ENCODE results near the gene MGRN1. TPM values are rescaled to one million over a fixed set of nuclear protein-coding genes. Genes with fewer than 3 reads are reported as not detected.

Gene MGRN1
- total and polyA plus RNA-seq, 2 donors (not counting 3 experiments of a cell fraction or from before 2014, with no cell fraction given), result 15.6 to 73.0 TPM

DNA sequence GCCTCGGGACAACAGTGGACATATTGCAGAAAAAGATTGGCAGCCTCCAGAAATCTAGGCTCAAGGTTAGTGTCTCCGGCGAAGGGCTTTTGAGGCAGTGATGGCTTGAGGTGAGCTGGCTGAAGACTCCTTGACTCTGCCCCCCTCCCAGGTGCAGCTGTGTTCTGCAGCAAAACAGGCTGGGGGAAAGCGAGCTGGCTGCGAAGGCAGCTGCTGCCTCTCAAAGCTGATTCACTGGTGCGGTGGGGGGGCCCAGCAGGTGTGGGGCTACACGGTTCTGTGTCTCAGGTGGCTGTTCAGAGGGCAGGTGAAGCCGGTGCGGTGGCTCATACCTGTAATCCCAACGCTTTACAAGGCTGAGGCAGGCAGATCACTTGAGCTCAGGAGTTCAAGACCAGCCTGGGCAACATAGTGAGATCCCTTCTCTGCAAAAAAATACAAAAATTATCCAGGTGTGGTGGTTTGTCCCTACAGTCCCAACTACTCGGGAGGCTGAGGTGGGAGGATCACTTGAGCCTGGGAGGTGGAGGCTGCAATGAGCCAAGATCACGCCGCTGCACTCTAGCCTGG is 45.6 kb upstream of the MGRN1 start:
- ChIA-PET POLR2A (no interaction called here), CTCF (interaction anchor here (1.2 to 1.4 kb wide), 2 partner anchors 8 to 30 kb away, joined by 3 to 5 read pairs; no protein-coding TSS in a partner anchor)
- Histone ChIP-seq H3K27ac (ENCODE audit: insufficient read depth, low read depth, low read length) (no peak overlapping the region), H3K9me1 (replicated peaks; ENCODE audit: control insufficient read depth, extremely low read depth, insufficient read depth, low read length) (no peaks in the 10 kb centered on the region), H3K4me2 (ENCODE audit: insufficient read depth, low read length) (no peak overlapping the region), H3K79me2 (ENCODE audit: control insufficient read depth, insufficient read depth, low read length) (no peaks in the 10 kb centered on the region), H2AFZ (ENCODE audit: low read depth, low read length) (no peak overlapping the region), H3K9ac (replicated peaks; ENCODE audit: extremely low read depth, insufficient read depth, low read length) (no peak overlapping the region), H4K20me1 (replicated peaks; ENCODE audit: control insufficient read depth, extremely low read depth, insufficient read depth, low read length) (no peaks in the 10 kb centered on the region), H3K27me3 (ENCODE audit: control insufficient read depth in 2 of 2, insufficient read depth in 2 of 2, low read length in 2 of 2) (no peaks in the 10 kb centered on the region), H3K4me3 (replicated peaks in 1 of 3; ENCODE audit: insufficient read depth in 1 of 3, low read depth in 1 of 3, low read length in 3 of 3) (no peak overlapping the region), H3K9me3 (replicated peaks; ENCODE audit: control insufficient read depth, insufficient read depth, low read length) (no peaks in the 10 kb centered on the region), H3K36me3 (ENCODE audit: control insufficient read depth in 2 of 2, extremely low read depth in 1 of 2, insufficient read depth in 2 of 2, low read length in 2 of 2) (no peaks in the 10 kb centered on the region), H3K4me1 (ENCODE audit: control insufficient read depth, extremely low read depth, insufficient read depth, low read length) (no peaks in the 10 kb centered on the region)
- FAIRE-seq (no peak), DNase-seq (ENCODE audit: low read depth, low spot score) (no peak)
- intact Hi-C loops (cut with micrococcal nuclease), result no loop called here
- no TSS peak for BruUV-seq (replicated peaks)
- dilution Hi-C loops (cut with MboI; ENCODE audit: extremely low pct_ligation_motif_present, low sequenced_read_pairs), result no loop called here
- TF ChIP-seq MYC (IDR thresholded peaks at IDR 0.05; ENCODE audit: low read depth, low read length), result no peak
- TF ChIP-seq, protein P1, sequence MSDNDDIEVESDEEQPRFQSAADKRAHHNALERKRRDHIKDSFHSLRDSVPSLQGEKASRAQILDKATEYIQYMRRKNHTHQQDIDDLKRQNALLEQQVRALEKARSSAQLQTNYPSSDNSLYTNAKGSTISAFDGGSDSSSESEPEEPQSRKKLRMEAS (IDR thresholded peaks at IDR 0.05; ENCODE audit: insufficient read depth, insufficient read length), result no peak
- TF ChIP-seq POLR2A (IDR thresholded peaks at IDR 0.05; ENCODE audit: low read depth, low read length), result no peak
- no peak for TF ChIP-seq JUN (IDR thresholded peaks at IDR 0.05; ENCODE audit: borderline replicate concordance, insufficient read depth, insufficient read length, low read depth)
- no peak for TF ChIP-seq EZH2 (IDR thresholded peaks at IDR 0.05; ENCODE audit: borderline replicate concordance, low read depth, low read length, severe bottlenecking)
- no peak for TF ChIP-seq GATA2 (IDR thresholded peaks at IDR 0.05; ENCODE audit: insufficient read depth, insufficient read length, low read depth, low read length)

DNA sequence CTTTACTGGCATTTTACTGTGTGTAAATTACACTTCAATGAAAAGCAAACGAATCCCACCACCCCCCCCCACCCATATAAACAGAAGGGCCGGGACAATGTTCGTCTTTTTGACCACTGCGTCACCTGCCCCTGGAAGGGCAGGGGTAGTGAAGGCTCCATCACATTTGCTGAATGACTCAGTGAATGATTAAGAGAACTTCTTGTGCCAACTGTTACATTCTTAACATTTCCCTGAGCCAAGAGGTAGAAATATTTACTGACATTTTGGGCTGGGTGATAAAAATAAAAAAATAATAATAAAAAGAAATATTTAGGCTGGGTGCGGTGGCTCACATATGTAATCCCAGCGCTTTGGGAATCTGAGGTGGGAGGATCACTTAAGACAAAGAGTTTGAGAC is 44.4 kb upstream of the MGRN1 start:
- Histone ChIP-seq H3K4me2 (ENCODE audit: insufficient read depth, low read length) (no peak overlapping the region), H3K79me2 (ENCODE audit: control insufficient read depth, insufficient read depth, low read length) (no peaks in the 10 kb centered on the region), H3K9me1 (replicated peaks; ENCODE audit: control insufficient read depth, extremely low read depth, insufficient read depth, low read length) (no peaks in the 10 kb centered on the region), H3K36me3 (ENCODE audit: control insufficient read depth in 2 of 2, extremely low read depth in 1 of 2, insufficient read depth in 2 of 2, low read length in 2 of 2) (no peaks in the 10 kb centered on the region), H3K4me3 (replicated peaks in 1 of 3; ENCODE audit: insufficient read depth in 1 of 3, low read depth in 1 of 3, low read length in 3 of 3) (no peak overlapping the region), H3K27me3 (ENCODE audit: control insufficient read depth in 2 of 2, insufficient read depth in 2 of 2, low read length in 2 of 2) (no peaks in the 10 kb centered on the region), H3K4me1 (ENCODE audit: control insufficient read depth, extremely low read depth, insufficient read depth, low read length) (no peaks in the 10 kb centered on the region), H3K9me3 (replicated peaks; ENCODE audit: control insufficient read depth, insufficient read depth, low read length) (no peaks in the 10 kb centered on the region), H2AFZ (ENCODE audit: low read depth, low read length) (no peak overlapping the region), H4K20me1 (replicated peaks; ENCODE audit: control insufficient read depth, extremely low read depth, insufficient read depth, low read length) (no peaks in the 10 kb centered on the region), H3K9ac (replicated peaks; ENCODE audit: extremely low read depth, insufficient read depth, low read length) (no peak overlapping the region), H3K27ac (ENCODE audit: insufficient read depth, low read depth, low read length) (no peak overlapping the region)
- no TSS peak for BruUV-seq (replicated peaks)
- intact Hi-C loops (cut with micrococcal nuclease), result no loop called here
- DNase-seq (ENCODE audit: low read depth, low spot score) (no peak), FAIRE-seq (no peak)
- POLR2A ChIA-PET, result no interaction called here
- TF ChIP-seq POLR2AphosphoS5 (IDR thresholded peaks at IDR 0.05; ENCODE audit: insufficient read depth, low read depth, low read length) (no peak), JUN (IDR thresholded peaks at IDR 0.05; ENCODE audit: borderline replicate concordance, insufficient read depth, insufficient read length, low read depth) (no peak), GATA2 (IDR thresholded peaks at IDR 0.05; ENCODE audit: insufficient read depth, insufficient read length, low read depth, low read length) (no peak), EZH2 (IDR thresholded peaks at IDR 0.05; ENCODE audit: borderline replicate concordance, low read depth, low read length, severe bottlenecking) (no peak), FOS (IDR thresholded peaks at IDR 0.05; ENCODE audit: borderline replicate concordance, insufficient read depth, low read length) (no peak), MYC (IDR thresholded peaks at IDR 0.05; ENCODE audit: low read depth, low read length) (no peak), POLR2A (IDR thresholded peaks at IDR 0.05; ENCODE audit: low read depth, low read length) (no peak)
- TF ChIP-seq, protein P1 (IDR thresholded peaks at IDR 0.05; ENCODE audit: insufficient read depth, insufficient read length), result no peak
- TF ChIP-seq, protein P2, sequence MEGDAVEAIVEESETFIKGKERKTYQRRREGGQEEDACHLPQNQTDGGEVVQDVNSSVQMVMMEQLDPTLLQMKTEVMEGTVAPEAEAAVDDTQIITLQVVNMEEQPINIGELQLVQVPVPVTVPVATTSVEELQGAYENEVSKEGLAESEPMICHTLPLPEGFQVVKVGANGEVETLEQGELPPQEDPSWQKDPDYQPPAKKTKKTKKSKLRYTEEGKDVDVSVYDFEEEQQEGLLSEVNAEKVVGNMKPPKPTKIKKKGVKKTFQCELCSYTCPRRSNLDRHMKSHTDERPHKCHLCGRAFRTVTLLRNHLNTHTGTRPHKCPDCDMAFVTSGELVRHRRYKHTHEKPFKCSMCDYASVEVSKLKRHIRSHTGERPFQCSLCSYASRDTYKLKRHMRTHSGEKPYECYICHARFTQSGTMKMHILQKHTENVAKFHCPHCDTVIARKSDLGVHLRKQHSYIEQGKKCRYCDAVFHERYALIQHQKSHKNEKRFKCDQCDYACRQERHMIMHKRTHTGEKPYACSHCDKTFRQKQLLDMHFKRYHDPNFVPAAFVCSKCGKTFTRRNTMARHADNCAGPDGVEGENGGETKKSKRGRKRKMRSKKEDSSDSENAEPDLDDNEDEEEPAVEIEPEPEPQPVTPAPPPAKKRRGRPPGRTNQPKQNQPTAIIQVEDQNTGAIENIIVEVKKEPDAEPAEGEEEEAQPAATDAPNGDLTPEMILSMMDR (IDR thresholded peaks at IDR 0.05; ENCODE audit: extremely low read depth in 1 of 2, insufficient read depth in 1 of 2, low read depth in 1 of 2, low read length in 2 of 2), result no peak
- CTCF ChIA-PET, result no interaction called here
- dilution Hi-C loops (cut with MboI; ENCODE audit: extremely low pct_ligation_motif_present, low sequenced_read_pairs), result no loop called here

All from endothelial cell of umbilical vein (primary cell).